GM18502 (cell line): ENCODE data around the gene GRM7.

ENCODE experiments used
- ATAC-seq: cut with Tn5 transposase; IDR thresholded peaks from one replicate; pipeline ENCODE4 v1.9.1; 2021; ENCODE audit warnings: mild to moderate bottlenecking; ENCODE audit not compliant: unreplicated experiment, poor library complexity

Gene GRM7

GRCh38 chr3:7545334-7545733 is 684.4 kb downstream of the GRM7 start:
- ATAC-seq, result no peak

GRCh38 chr3:7546253-7546652 is 685.3 kb downstream of the GRM7 start:
- ATAC-seq, result no peak

GRCh38 chr3:7547826-7548225 is 686.9 kb downstream of the GRM7 start:
- no peak for ATAC-seq

- no peak for ATAC-seq
Measured at GRCh38 chr3:7562892-7563291, 702.0 kb downstream of the GRM7 start.

GRCh38 chr3:7565574-7565973 is 704.7 kb downstream of the GRM7 start:
- ATAC-seq, result no peak

- ATAC-seq, result peak; percentile 45
Measured at GRCh38 chr3:7567160-7567559, 706.2 kb downstream of the GRM7 start.

GRCh38 chr3:7568526-7569184 is 707.7 kb downstream of the GRM7 start:
- no peak for ATAC-seq

GRCh38 chr3:7573330-7573729 is 712.4 kb downstream of the GRM7 start:
- no peak for ATAC-seq

GRCh38 chr3:7574435-7574834 is 713.5 kb downstream of the GRM7 start:
- no peak for ATAC-seq

- no peak for ATAC-seq
Measured at GRCh38 chr3:7576071-7576470, 715.2 kb downstream of the GRM7 start.

GRCh38 chr3:7576506-7576905 is 715.6 kb downstream of the GRM7 start:
- ATAC-seq, result no peak

- ATAC-seq, result no peak
Measured at GRCh38 chr3:7577513-7577912, 716.6 kb downstream of the GRM7 start.

GRCh38 chr3:7581831-7582230 is 720.9 kb downstream of the GRM7 start:
- ATAC-seq, result no peak

- no peak for ATAC-seq
Measured at GRCh38 chr3:7585052-7585451, 724.1 kb downstream of the GRM7 start.

- no peak for ATAC-seq
Measured at GRCh38 chr3:7588236-7588635, 727.3 kb downstream of the GRM7 start.

- no peak for ATAC-seq
Measured at GRCh38 chr3:7589526-7589925, 728.6 kb downstream of the GRM7 start.

- ATAC-seq, result no peak
Measured at GRCh38 chr3:7602297-7602696, 741.4 kb downstream of the GRM7 start.

- no peak for ATAC-seq
Measured at GRCh38 chr3:7607083-7607482, 746.2 kb downstream of the GRM7 start.

- ATAC-seq, result no peak
Measured at GRCh38 chr3:7607676-7608075, 746.8 kb downstream of the GRM7 start.

GRCh38 chr3:7610634-7611033 is 749.7 kb downstream of the GRM7 start:
- ATAC-seq, result no peak

- ATAC-seq, result no peak
Measured at GRCh38 chr3:7615043-7615442, 754.1 kb downstream of the GRM7 start.

- no peak for ATAC-seq
Measured at GRCh38 chr3:7618606-7619005, 757.7 kb downstream of the GRM7 start.

- ATAC-seq, result no peak
Measured at GRCh38 chr3:7620401-7620800, 759.5 kb downstream of the GRM7 start.
